Body of pancreas (tissue), 4 donors: Measurements from ENCODE around the gene FAM153A. TPM values are rescaled to one million over a fixed set of nuclear protein-coding genes. Genes with fewer than 3 reads are reported as not detected.
A peak's percentile ranks its signal among the peaks of the same experiment; 100 is the strongest.
"Not testable (repeated sequence)": the region's sequence is repeated elsewhere in the genome, so short reads cannot be mapped to it uniquely, and the experiment has no call there.

Experiments used
- ATAC-seq: fragments of 150-250 bp; one replicate; pipeline ENCODE4 v1.9.1; 2016
- DNase-seq, 4 donors: peaks; one replicate each; pipeline ENCODE4 v3.0.0-alpha.2; 2019
- H3K27ac ChIP-seq, 4 donors: fragments of 200-600 bp; sonication (generic); 1 replicate in 3 of 4; 2 replicates in 1 of 4; pipeline versions ENCODE4 v1.5.1 to v1.6.1; 2016 to 2019; ENCODE audit warnings: mild to moderate bottlenecking in 1 of 4, mixed read lengths in 1 of 4, moderate library complexity in 1 of 4
- H3K27me3 ChIP-seq, 2 donors: fragments of 200-600 bp; sonication (generic); one replicate each; pipeline ENCODE4 v1.6.0; 2016; ENCODE audit warnings: mild to moderate bottlenecking in 1 of 2
- H3K36me3 ChIP-seq, 2 donors: fragments of 200-600 bp; sonication (generic); replicated peaks in 1 of 2; 2 replicates each; pipeline ENCODE4 v1.5.1; 2016; ENCODE audit warnings: low read depth in 2 of 2; ENCODE audit not compliant: insufficient read depth in 1 of 2
- H3K4me1 ChIP-seq: fragments of 200-600 bp; sonication (generic); one replicate; pipeline ENCODE4 v1.6.0; 2016
- H3K4me3 ChIP-seq, 2 donors: fragments of 200-600 bp; sonication (generic); 1 replicate in 1 of 2; 2 replicates in 1 of 2; pipeline ENCODE4 v1.5.1; 2016 to 2019
- H3K9me3 ChIP-seq, 3 donors: fragments of 200-600 bp; sonication (generic); 1 replicate in 2 of 3; 2 replicates in 1 of 3; pipeline ENCODE4 v1.5.1; 2016
- WGBS, 2 donors: methylation state at CpG; one replicate each; pipeline ENCODE4 v1.1.5; 2017; 5-methylcytosine and 5-hydroxymethylcytosine counted together
- intact Hi-C: fragments of 100-400 bp; cut with DNase I; formaldehyde crosslinking; loops from one replicate; pipeline ENCODE4 v1.15.1; 2023
- total RNA-seq, 2 donors: library from RNA; depleted of rRNA; stranded (reverse); fragments of >200 nt; gene quantifications; one replicate each; pipeline ENCODE4 v1.1.0, GENCODE V29; 2016

Gene FAM153A
- total RNA-seq, 2 donors from 2014 or later: 1.6 to 1.8 TPM

- ATAC-seq, H3K4me1 ChIP-seq, DNase-seq, H3K27ac ChIP-seq, H3K27me3 ChIP-seq, H3K36me3 ChIP-seq, H3K4me3 ChIP-seq, H3K9me3 ChIP-seq, intact Hi-C loops: not testable (repeated sequence)
- 64 to 72% methylated on average over 2 to 4 of the region's 5 CpGs for WGBS, 2 donors
Observed at GRCh38 chr5:177801427-177801826, 18.7 kb upstream of the FAM153A start.

GRCh38 chr5:177798237-177798840 lies 15.6 kb upstream of the FAM153A start:
- H3K4me3 ChIP-seq, H3K4me1 ChIP-seq, intact Hi-C loops, H3K27me3 ChIP-seq, DNase-seq, ATAC-seq, H3K27ac ChIP-seq, H3K36me3 ChIP-seq, H3K9me3 ChIP-seq: not testable (repeated sequence)
- 47% methylated on average over 3 of the region's 19 CpGs; no CpG with 5 or more reads in 1 of the 2 donors for WGBS, 2 donors

GRCh38 chr5:177793272-177793671 lies 10.6 kb upstream of the FAM153A start:
- H3K4me1 ChIP-seq, ATAC-seq, intact Hi-C loops, H3K27ac ChIP-seq, H3K9me3 ChIP-seq, H3K27me3 ChIP-seq, H3K4me3 ChIP-seq, H3K36me3 ChIP-seq: not testable (repeated sequence)
- peak in 2 of 4 donors; percentile 12 to 54 for DNase-seq
- WGBS, 2 donors: 40 to 100% methylated on average over 1 of the region's 9 CpGs

GRCh38 chr5:177791649-177792048 lies 8.9 kb upstream of the FAM153A start:
- H3K4me3 ChIP-seq, H3K9me3 ChIP-seq, ATAC-seq, H3K27me3 ChIP-seq, intact Hi-C loops, DNase-seq, H3K36me3 ChIP-seq, H3K27ac ChIP-seq, H3K4me1 ChIP-seq: not testable (repeated sequence)
- 91 to 100% methylated on average over 2 to 6 of the region's 12 CpGs for WGBS, 2 donors

GRCh38 chr5:177782169-177782568 lies 530 bp downstream of the FAM153A start:
- H3K27ac ChIP-seq, H3K27me3 ChIP-seq, DNase-seq, H3K9me3 ChIP-seq, intact Hi-C loops, ATAC-seq, H3K36me3 ChIP-seq, H3K4me3 ChIP-seq, H3K4me1 ChIP-seq: not testable (repeated sequence)
- WGBS, 2 donors: 55% methylated on average over 12 of the region's 23 CpGs; no CpG with 5 or more reads in 1 of the 2 donors

- intact Hi-C loops: not testable (repeated sequence)
- WGBS, 2 donors: 53% methylated on average over 1 of the region's 3 CpGs; no CpG with 5 or more reads in 1 of the 2 donors
Observed at GRCh38 chr5:177771206-177771605, 11.5 kb downstream of the FAM153A start.

GRCh38 chr5:177770646-177771045 lies 12.1 kb downstream of the FAM153A start:
- H3K36me3 ChIP-seq, H3K9me3 ChIP-seq, ATAC-seq, intact Hi-C loops, DNase-seq, H3K4me1 ChIP-seq, H3K27ac ChIP-seq, H3K27me3 ChIP-seq, H3K4me3 ChIP-seq: not testable (repeated sequence)
- 53 to 83% methylated on average over 2 of the region's 2 CpGs for WGBS, 2 donors

More at GRCh38 chr5:177771206-177771605, 11.5 kb downstream of the FAM153A start:
- not testable (repeated sequence) for ATAC-seq, H3K27ac ChIP-seq, H3K36me3 ChIP-seq, H3K27me3 ChIP-seq, H3K4me1 ChIP-seq, DNase-seq, H3K4me3 ChIP-seq, H3K9me3 ChIP-seq

GRCh38 chr5:177763737-177764508 lies 18.8 kb downstream of the FAM153A start:
- no CpG with 5 or more reads among the region's 15 CpGs for WGBS, 2 donors
- H3K4me3 ChIP-seq, H3K36me3 ChIP-seq, H3K4me1 ChIP-seq, H3K9me3 ChIP-seq, H3K27ac ChIP-seq, intact Hi-C loops, H3K27me3 ChIP-seq: not testable (repeated sequence)
- DNase-seq: peak; percentile 15 to 51 (median 41)
- peak; percentile 52 for ATAC-seq

- H3K27me3 ChIP-seq, ATAC-seq, DNase-seq, H3K4me3 ChIP-seq, H3K36me3 ChIP-seq, H3K4me1 ChIP-seq, intact Hi-C loops, H3K9me3 ChIP-seq, H3K27ac ChIP-seq: not testable (repeated sequence)
- WGBS, 2 donors: 100% methylated on average over 1 of the region's 8 CpGs
Observed at GRCh38 chr5:177760954-177761353, 21.7 kb downstream of the FAM153A start.

GRCh38 chr5:177747354-177747753 lies 35.3 kb downstream of the FAM153A start:
- ATAC-seq, H3K27ac ChIP-seq, H3K36me3 ChIP-seq, H3K4me1 ChIP-seq, H3K27me3 ChIP-seq, H3K4me3 ChIP-seq, DNase-seq, intact Hi-C loops, H3K9me3 ChIP-seq: not testable (repeated sequence)
- 67 to 71% methylated on average over 1 to 2 of the region's 2 CpGs for WGBS, 2 donors

GRCh38 chr5:177724858-177725257 lies 57.8 kb downstream of the FAM153A start:
- no CpG with 5 or more reads among the region's 7 CpGs for WGBS, 2 donors
- DNase-seq, H3K27ac ChIP-seq, H3K4me1 ChIP-seq, H3K27me3 ChIP-seq, intact Hi-C loops, H3K4me3 ChIP-seq, H3K9me3 ChIP-seq, ATAC-seq, H3K36me3 ChIP-seq: not testable (repeated sequence)
